Amniotic stem cell (primary cell): Measurements from ENCODE around the gene EVC2.
A peak's percentile ranks its signal among the peaks of the same experiment; 100 is the strongest.

Experiments
- DNase-seq: peaks from one replicate; lab custom pipeline; 2025; lab: John Stamatoyannopoulos, UW

Gene EVC2

GRCh38 chr4:5666741-5667140 is 41.6 kb downstream of the EVC2 start:
- no peak for DNase-seq

GRCh38 chr4:5664778-5665177 is 43.6 kb downstream of the EVC2 start:
- no peak for DNase-seq

GRCh38 chr4:5662555-5662954 is 45.8 kb downstream of the EVC2 start:
- no peak for DNase-seq

GRCh38 chr4:5661237-5661636 is 47.1 kb downstream of the EVC2 start:
- DNase-seq: no peak

GRCh38 chr4:5660185-5660584 is 48.2 kb downstream of the EVC2 start:
- DNase-seq: no peak

GRCh38 chr4:5658974-5659373 is 49.4 kb downstream of the EVC2 start:
- no peak for DNase-seq

- no peak for DNase-seq
Measured at GRCh38 chr4:5656415-5656814, 51.9 kb downstream of the EVC2 start.

GRCh38 chr4:5654791-5655190 is 53.6 kb downstream of the EVC2 start:
- DNase-seq: no peak

GRCh38 chr4:5651089-5651488 is 57.3 kb downstream of the EVC2 start:
- DNase-seq: no peak

- no peak for DNase-seq
Measured at GRCh38 chr4:5650040-5650439, 58.3 kb downstream of the EVC2 start.

- no peak for DNase-seq
Measured at GRCh38 chr4:5647351-5647750, 61.0 kb downstream of the EVC2 start.

- DNase-seq: no peak
Measured at GRCh38 chr4:5640096-5640495, 68.3 kb downstream of the EVC2 start.

GRCh38 chr4:5639556-5639955 is 68.8 kb downstream of the EVC2 start:
- DNase-seq: no peak

- no peak for DNase-seq
Measured at GRCh38 chr4:5638976-5639375, 69.4 kb downstream of the EVC2 start.

GRCh38 chr4:5638316-5638715 is 70.0 kb downstream of the EVC2 start:
- DNase-seq: peak; percentile 32

GRCh38 chr4:5636766-5637670 is 71.3 kb downstream of the EVC2 start:
- no peak for DNase-seq

GRCh38 chr4:5635826-5636195 is 72.5 kb downstream of the EVC2 start:
- peak; percentile 79 for DNase-seq

- no peak for DNase-seq
Measured at GRCh38 chr4:5632571-5632970, 75.8 kb downstream of the EVC2 start.

- no peak for DNase-seq
Measured at GRCh38 chr4:5632066-5632440, 76.3 kb downstream of the EVC2 start.

- DNase-seq: no peak
Measured at GRCh38 chr4:5631352-5632065, 76.8 kb downstream of the EVC2 start.

- no peak for DNase-seq
Measured at GRCh38 chr4:5630762-5631161, 77.6 kb downstream of the EVC2 start.

GRCh38 chr4:5629542-5629941 is 78.8 kb downstream of the EVC2 start:
- no peak for DNase-seq

- no peak for DNase-seq
Measured at GRCh38 chr4:5626913-5627312, 81.4 kb downstream of the EVC2 start.

GRCh38 chr4:5622596-5622995 is 85.8 kb downstream of the EVC2 start:
- DNase-seq: no peak
